Activated CD4-positive, alpha-beta T cell treated with anti-CD3 and anti-CD28 coated beads, Interleukin-2, amount 50 U/mL, for 4 hours (primary cell): ENCODE measurements around the gene KHK.

ENCODE experiments used
- DNase-seq, 2 experiments: peaks; one replicate each; pipeline ENCODE4 v3.0.0-alpha.2; 2020

The KHK gene

DNA sequence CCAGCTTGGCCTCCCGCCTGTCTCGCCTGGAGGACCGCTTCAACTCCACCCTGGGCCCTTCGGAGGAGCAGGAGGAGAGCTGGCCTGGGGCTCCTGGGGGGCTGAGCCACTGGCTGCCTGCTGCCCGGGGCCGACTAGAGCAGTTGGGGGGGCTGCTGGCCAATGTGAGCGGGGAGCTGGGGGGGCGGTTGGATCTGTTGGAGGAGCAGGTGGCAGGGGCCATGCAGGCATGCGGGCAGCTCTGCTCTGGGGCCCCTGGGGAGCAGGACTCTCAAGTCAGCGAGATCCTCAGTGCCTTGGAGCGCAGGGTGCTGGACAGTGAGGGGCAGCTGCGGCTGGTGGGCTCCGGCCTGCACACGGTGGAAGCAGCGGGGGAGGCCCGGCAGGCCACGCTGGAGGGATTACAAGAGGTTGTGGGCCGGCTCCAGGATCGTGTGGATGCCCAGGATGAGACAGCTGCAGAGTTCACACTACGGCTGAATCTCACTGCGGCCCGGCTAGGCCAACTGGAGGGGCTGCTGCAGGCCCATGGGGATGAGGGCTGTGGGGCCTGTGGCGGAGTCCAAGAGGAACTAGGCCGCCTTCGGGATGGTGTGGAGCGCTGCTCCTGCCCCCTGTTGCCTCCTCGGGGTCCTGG is 3.7 kb upstream of the KHK start:
- no peak for DNase-seq

GRCh38 chr2:27083410-27084296 is 2.9 kb upstream of the KHK start:
- no peak for DNase-seq

- DNase-seq, result no peak
Measured at GRCh38 chr2:27084297-27085061, 2.1 kb upstream of the KHK start.

DNA sequence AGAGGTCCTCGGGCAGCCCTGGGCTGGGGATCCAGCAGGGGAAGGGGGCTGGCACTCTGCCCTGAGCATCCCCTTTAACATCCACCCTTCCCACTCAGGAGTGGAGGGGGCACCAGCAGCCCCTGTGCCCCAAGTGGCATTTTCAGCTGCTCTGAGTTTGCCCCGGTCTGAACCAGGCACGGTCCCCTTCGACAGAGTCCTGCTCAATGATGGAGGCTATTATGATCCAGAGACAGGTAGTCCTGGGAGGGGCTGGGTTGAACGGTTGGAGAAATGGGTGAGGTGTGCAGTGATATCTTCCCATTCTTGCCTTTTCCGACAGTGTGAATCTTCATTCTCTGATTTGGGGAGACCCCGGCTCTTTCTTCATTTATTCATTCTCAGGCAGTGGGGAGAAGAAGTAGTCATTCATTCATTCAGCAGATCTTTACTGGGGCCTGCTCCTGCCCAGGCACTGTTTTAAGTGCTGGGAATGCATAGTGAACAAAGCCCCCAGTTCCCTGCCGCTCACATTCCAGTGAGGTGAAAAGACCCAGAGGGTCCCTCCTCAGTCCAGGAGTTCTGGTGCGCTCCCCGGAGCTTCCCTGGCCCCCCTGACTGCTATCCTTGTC is 1.4 kb upstream of the KHK start:
- no peak for DNase-seq

DNA sequence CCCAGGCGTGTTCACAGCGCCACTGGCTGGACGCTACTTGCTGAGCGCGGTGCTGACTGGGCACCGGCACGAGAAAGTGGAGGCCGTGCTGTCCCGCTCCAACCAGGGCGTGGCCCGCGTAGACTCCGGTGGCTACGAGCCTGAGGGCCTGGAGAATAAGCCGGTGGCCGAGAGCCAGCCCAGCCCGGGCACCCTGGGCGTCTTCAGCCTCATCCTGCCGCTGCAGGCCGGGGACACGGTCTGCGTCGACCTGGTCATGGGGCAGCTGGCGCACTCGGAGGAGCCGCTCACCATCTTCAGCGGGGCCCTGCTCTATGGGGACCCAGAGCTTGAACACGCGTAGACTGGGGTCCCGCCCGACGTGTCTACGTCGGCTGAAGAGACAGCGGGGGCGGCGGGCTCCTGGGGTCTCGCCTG is 891 bp upstream of the KHK start:
- DNase-seq, result no peak

DNA sequence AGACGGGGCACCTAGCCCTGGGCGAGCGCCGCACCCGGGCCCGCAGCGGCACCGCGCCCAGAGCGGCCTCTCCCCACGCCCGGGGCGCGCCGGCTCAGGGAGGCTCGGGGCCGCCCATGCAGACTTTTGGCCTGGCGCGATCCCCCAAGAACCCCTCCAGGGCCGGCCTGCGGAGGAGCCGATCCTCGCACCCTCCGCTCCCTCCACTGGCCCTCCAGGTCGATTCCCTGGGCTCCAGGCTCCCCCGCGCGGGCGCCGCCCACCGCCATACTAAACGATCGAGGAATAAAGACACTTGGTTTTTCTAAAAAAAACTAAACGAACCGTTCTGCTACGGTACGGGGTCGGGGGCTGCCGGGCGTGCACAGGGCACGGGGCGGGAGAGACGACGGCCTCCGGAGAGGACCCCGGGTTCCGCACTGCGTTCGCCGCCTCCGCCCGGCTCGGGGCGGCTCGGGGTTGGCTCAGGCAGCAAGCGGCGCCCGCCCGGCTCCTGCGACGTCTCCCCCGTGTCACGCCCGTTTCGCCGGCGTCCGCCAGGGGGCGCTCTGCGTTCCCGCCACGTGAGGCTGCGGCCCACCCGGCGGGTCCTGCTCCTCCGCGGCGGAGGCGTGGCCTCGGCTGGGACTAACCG is 365 bp upstream of the KHK start:
- peak; percentile 95 to 96 for DNase-seq

- no peak for DNase-seq
Measured at GRCh38 chr2:27087823-27088410, 1.3 kb downstream of the KHK start.

DNA sequence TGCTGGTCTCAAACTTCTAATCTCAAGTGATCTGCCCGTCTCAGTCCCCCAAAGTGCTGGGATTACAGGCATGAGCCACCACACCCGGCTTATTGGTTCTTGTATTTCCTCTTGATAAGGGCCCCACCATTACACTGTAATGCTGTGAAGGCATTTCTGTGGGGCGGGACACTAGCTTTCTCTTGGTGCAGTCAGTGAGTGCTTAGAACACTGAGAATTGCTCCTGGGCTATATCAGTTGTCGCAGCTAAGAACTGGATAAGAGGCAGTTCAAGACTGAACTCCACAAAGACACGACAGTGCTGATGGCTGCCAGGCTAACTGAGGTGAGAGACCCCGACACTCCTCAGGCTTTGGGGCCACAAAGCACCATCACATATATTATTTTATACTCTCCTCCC is 2.1 kb downstream of the KHK start:
- DNase-seq, result no peak

DNA sequence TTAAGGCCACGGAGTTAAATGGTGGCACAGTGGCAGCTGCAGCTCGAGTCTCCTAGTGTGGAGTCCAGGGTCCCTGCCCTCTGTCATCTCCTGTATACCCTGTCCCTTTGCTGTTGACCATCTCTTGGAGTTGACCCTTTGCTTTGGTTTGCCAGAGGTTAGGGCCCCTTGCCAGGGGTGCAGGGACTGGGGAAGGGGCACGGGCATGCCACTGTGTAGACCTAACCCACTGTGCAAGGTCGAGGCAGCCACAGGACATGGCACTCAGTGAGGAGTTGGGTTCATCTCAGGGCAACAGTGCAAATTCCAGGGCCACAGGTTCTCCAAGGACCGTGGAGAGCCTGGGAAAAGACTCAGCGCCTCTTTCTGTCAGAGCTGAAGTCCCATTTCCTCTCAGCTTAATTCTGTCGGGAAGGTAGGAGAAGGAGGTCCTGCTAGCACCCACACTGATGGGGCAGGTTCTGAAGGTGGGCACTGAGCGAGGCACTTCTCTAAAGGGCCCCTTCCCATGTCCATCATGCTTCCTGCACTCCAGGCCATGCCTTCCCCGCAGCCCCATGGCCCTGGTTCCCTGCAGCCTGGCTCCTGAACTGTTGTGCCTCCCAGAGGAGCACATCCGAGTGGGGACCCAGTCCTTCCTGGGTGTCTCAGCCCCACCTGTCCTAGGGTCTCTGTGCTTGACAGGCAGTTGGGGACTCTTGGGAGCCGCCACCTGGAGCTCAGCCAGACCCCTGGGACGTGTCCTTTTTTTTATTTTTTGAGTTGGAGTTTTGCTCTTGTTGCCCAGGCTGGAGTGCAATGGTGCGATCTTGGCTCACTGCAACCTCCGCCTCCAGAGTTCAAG is 2.8 kb downstream of the KHK start:
- no peak for DNase-seq

- DNase-seq, result no peak
Measured at GRCh38 chr2:27091746-27092695, 5.4 kb downstream of the KHK start.

DNA sequence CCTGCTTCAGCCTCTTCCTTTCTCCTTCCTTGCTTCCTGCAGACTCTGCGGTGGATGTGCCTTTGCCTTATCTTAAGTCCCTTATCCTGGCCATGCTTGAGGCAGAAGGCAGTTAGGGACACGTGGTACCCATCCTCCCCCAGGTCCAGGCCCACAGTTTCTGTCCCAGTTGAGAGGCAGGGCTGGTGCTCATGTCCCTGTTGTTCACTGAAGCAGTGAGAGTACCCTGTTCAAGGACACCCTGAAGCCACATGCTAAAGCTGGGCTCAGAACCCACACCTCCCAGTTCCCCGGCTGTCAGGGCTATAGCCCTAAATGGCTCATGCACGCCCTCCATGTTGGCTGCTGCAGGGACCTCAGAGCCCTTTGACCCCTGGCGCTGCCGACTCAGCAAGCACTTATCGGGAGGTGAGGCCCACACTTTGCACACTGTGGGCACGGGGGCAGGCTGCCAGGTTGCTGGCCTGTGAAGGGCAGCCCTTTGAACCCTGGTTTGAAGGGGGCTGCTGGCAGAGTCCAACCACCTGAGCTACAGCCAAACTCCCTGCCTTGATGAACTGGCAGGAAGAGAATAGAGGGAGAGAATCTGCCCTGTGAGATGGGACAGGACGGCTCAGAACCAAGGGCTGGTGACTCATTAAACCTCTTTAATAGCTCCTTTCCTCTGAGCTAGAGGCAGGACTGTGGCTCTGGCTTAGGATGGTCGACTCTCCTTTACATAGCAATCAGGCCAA is 6.3 kb downstream of the KHK start:
- no peak for DNase-seq

DNA sequence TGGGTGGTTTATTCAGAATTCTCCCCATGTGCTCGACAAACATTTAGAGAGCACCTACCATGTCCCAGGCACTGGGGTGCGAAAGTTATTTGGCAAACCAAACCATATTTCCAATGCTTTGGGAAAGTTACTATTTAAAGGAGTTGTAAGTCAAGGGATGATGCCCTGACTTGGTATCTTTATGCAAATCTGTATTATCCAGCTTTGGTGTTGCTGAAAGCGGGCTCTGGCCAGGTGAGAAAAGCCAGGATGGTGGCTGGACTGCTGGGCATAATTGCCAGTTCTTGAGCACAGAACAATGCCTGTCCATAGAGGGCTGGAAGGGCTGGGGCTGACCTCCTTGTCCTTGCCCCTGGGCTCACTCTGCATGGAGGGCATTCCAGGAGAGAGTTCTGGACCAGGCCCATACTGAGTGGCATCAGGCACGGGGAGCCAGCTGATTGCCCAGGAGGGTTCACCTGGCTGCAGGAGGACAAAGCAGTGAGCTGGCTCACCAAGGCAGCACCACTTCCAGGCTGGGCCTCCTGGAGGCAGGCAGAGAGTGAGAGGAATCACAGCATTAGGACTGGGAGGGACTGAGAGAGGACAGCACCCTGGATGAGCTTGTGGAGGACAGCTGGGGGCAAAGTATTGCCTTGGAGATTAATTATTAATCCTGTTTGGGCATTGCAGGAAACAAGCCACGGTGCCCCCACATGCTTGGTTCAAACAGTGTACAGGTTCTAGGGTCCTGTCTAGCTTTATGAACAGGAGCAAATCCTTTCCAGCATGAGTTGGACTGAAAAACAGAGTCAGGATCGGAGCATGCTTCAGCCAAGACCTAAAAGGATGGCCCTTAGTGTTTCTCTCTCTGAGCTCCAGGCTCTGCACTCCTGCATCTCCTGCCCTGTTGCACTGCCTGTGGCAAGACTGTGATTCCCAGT is 7.1 kb downstream of the KHK start:
- DNase-seq, result no peak

- no peak for DNase-seq
Measured at GRCh38 chr2:27094353-27094984, 7.9 kb downstream of the KHK start.

- no peak for DNase-seq
Measured at GRCh38 chr2:27095427-27095744, 8.8 kb downstream of the KHK start.

- peak in 1 of 2 experiments; percentile 31 for DNase-seq
Measured at GRCh38 chr2:27095745-27096651, 9.4 kb downstream of the KHK start.

DNA sequence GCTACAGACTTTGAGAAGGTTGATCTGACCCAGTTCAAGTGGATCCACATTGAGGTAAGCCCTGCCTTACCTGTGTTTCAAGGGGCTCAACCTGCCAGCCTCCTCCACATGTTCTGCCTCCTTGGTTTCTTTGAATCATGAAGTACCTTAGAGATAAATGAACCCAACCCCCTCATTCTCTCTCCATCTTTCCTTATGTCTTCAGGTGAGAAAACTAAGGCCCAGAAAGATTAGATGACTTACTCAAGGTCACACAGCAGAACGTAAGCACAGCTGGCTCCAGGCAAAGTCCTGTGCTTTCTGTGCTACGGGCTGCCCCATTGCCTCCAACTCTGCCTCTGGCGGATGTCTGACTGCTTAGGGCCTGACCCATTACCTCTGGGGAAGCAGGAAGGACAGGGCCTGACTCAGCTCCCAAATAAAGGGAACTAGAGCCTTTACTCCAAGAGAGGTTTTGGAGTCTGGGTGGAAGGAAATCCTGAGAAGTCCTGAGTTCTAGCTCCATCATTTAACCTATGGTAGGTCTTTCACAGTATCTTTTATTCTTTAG is 10.3 kb downstream of the KHK start:
- no peak for DNase-seq

DNA sequence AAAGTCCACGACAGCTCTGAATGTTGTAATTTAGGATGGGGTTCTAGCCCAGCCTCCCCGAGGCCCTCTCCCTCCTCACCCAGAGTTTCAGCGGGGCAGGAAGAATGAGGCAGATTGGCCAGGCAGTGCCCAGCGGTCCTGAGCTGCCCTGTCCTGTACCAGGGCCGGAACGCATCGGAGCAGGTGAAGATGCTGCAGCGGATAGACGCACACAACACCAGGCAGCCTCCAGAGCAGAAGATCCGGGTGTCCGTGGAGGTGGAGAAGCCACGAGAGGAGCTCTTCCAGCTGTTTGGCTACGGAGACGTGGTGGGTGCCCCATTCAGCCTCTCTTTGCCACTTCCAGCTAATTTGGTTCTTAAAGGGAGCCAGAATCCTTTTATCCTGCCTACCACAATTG is 10.8 kb downstream of the KHK start:
- no peak for DNase-seq
